ENCODE results near the gene MTA1.

GRCh38 chr14:105489542-105490266 lies 70.1 kb downstream of the MTA1 start:
- TF ChIP-seq CTCF (conservative IDR thresholded peaks at IDR 0.05; ENCODE audit: low read length) (peak; percentile 79), EZH2phosphoT487 (IDR thresholded peaks at IDR 0.05; ENCODE audit: borderline replicate concordance, low read depth, low read length) (no peak)

Data from OCI-LY7 (cell line).